Measurements from ENCODE around the gene GRAMD1A. TPM values are rescaled to one million over a fixed set of nuclear protein-coding genes. Genes with fewer than 3 reads are reported as not detected.

Gene GRAMD1A
- total RNA-seq, 3 donors from 2014 or later = 30.6 to 56.0 (median 38.6) TPM

GRCh38 chr19:35054626-35055025, 54.5 kb downstream of the GRAMD1A start:
- Histone ChIP-seq H3K27me3 (no peaks in the 10 kb centered on the region), H3K4me3 (no peak overlapping the region), H3K4me1 (no peaks in the 10 kb centered on the region), H3K9me3 (no peaks in the 10 kb centered on the region), H3K27ac (no peak overlapping the region), H3K36me3 (no peaks in the 10 kb centered on the region)
- intact Hi-C loops (cut with DNase I; ENCODE audit: low total_unique reads) = loop anchor here (5.0 kb wide), 1 partner anchor 488 kb away; no protein-coding TSS in a partner anchor
- DNase-seq (ENCODE audit: low spot score in 2 of 2) = no peak
- TF ChIP-seq POLR2AphosphoS5 (IDR thresholded peaks at IDR 0.05) (no peak), POLR2A (IDR thresholded peaks at IDR 0.05) (no peak), CTCF (IDR thresholded peaks at IDR 0.05) (no peak)

GRCh38 chr19:35055715-35056179, 55.6 kb downstream of the GRAMD1A start:
- no peak overlapping the region for H3K4me3 ChIP-seq
- intact Hi-C loops (cut with DNase I; ENCODE audit: low total_unique reads) = no loop called here
- no peak for DNase-seq (ENCODE audit: low spot score in 2 of 2)

GRCh38 chr19:35056513-35057063, 56.5 kb downstream of the GRAMD1A start:
- Histone ChIP-seq H3K27ac (no peak overlapping the region), H3K36me3 (no peaks in the 10 kb centered on the region), H3K4me3 (no peak overlapping the region), H3K4me1 (no peaks in the 10 kb centered on the region), H3K9me3 (no peaks in the 10 kb centered on the region), H3K27me3 (no peaks in the 10 kb centered on the region)
- no peak for DNase-seq (ENCODE audit: low spot score in 2 of 2)
- intact Hi-C loops (cut with DNase I; ENCODE audit: low total_unique reads) = no loop called here
- TF ChIP-seq CTCF (IDR thresholded peaks at IDR 0.05) = no peak
- TF ChIP-seq POLR2A (IDR thresholded peaks at IDR 0.05) = no peak
- TF ChIP-seq POLR2AphosphoS5 (IDR thresholded peaks at IDR 0.05) = no peak

More at GRCh38 chr19:35055715-35056179, 55.6 kb downstream of the GRAMD1A start:
- no peaks in the 10 kb centered on the region for H3K27me3 ChIP-seq
- no peaks in the 10 kb centered on the region for H3K4me1 ChIP-seq
- H3K9me3 ChIP-seq = no peaks in the 10 kb centered on the region
- TF ChIP-seq POLR2AphosphoS5 (IDR thresholded peaks at IDR 0.05) (no peak), CTCF (IDR thresholded peaks at IDR 0.05) (no peak), POLR2A (IDR thresholded peaks at IDR 0.05) (no peak)
- H3K36me3 ChIP-seq = no peaks in the 10 kb centered on the region
- no peak overlapping the region for H3K27ac ChIP-seq

- TF ChIP-seq POLR2AphosphoS5 (IDR thresholded peaks at IDR 0.05) = no peak
- TF ChIP-seq POLR2A (IDR thresholded peaks at IDR 0.05) = no peak
- TF ChIP-seq CTCF (IDR thresholded peaks at IDR 0.05) = no peak
- Histone ChIP-seq H3K9me3 (no peaks in the 10 kb centered on the region), H3K27me3 (no peaks in the 10 kb centered on the region), H3K4me1 (no peaks in the 10 kb centered on the region), H3K4me3 (no peak overlapping the region), H3K36me3 (no peaks in the 10 kb centered on the region), H3K27ac (no peak overlapping the region)
- intact Hi-C loops (cut with DNase I; ENCODE audit: low total_unique reads) = no loop called here
- DNase-seq (ENCODE audit: low spot score in 2 of 2) = no peak
These were observed 58.2 kb downstream of the GRAMD1A start for GRCh38 chr19:35058370-35058769.

GRCh38 chr19:35059006-35059798, 59.1 kb downstream of the GRAMD1A start:
- DNase-seq (ENCODE audit: low spot score in 2 of 2) = no peak
- H3K4me1 ChIP-seq = no peaks in the 10 kb centered on the region
- intact Hi-C loops (cut with DNase I; ENCODE audit: low total_unique reads) = no loop called here
- H3K36me3 ChIP-seq = no peaks in the 10 kb centered on the region
- no peak overlapping the region for H3K27ac ChIP-seq
- H3K27me3 ChIP-seq = no peaks in the 10 kb centered on the region
- no peaks in the 10 kb centered on the region for H3K9me3 ChIP-seq
- TF ChIP-seq POLR2AphosphoS5 (IDR thresholded peaks at IDR 0.05) = no peak
- no peak for TF ChIP-seq CTCF (IDR thresholded peaks at IDR 0.05)
- no peak for TF ChIP-seq POLR2A (IDR thresholded peaks at IDR 0.05)
- H3K4me3 ChIP-seq = no peak overlapping the region

Data from breast epithelium (tissue), 4 donors.